ENCODE measurements around the gene TUBB6.

Gene TUBB6

DNA sequence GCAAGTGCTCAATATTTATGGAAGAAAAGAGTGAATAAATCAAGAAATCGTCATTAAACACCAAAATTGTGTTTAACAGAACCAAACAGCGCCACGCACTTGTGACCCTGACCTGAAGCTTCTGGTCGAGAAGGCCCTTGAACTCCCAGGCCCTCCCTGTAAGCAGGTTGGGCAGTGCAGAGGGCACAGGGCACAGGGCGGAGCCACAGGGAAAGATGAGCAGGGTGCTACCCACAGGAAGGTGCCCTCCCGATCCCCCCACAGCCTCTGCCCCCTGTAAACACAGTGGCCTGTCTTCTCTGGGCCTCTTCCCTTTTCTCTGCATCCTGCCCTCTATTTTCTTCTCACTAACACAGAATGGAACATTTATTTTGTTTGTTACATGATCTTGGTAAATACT lies 16.9 kb upstream of the TUBB6 start:
- no peak for DNase-seq (ENCODE audit: low read depth, low spot score)

GRCh38 chr18:12291690-12292089 lies 16.4 kb upstream of the TUBB6 start:
- no peak for DNase-seq (ENCODE audit: low read depth, low spot score)

DNA sequence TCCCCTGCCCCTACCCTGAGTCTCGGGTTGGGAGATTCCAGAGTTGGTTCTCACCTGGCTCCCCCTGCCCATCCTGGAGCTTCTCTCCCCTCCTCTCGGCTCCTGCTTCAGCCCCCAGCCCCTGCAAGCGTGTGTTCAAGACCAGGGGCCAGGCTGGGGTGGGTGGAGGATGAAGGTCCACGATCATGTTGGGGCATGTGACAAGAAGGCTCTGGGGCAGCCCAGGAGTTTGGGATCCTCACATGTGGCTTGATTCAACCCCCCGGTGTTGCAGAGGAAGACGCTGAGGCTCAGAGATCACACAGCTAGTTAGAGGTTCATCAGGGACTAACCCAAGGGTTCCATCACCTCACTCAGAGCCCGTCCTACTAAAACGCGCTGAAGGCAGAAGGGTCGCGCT lies 14.2 kb upstream of the TUBB6 start:
- DNase-seq (ENCODE audit: low read depth, low spot score) = no peak

DNA sequence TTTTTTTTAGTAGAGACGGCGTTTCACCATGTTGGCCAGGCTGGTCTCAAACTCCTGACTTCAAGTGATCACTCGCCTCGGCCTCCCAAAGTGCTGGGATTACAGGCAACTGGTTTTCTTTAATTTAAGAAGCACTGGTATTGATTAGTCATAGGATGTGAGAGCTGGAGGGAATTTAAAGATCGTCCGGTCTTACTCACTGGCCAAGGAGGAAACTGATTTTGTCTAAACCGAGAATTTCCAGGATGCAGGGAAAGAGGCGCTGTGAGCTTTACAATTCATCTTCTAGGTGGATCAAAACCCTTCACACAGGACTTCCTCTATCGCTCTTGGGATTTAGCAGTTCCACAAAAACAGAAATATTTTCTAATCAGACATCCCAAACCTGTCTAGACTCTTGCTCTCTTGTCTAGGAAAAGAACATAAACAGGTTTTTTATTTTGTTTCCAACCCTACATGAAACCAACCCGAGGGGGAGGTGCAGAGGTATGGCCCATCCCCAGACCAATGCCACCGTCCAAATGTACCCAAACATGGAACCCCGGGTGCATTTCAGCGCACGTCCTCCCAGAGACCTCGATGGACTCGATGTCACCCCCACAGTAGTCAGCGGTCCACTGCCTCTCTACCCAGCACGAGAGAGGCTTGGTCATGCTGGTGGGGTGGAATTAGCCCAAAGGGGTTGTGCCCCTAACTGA lies 12.5 kb upstream of the TUBB6 start:
- DNase-seq (ENCODE audit: low read depth, low spot score) = no peak

DNA sequence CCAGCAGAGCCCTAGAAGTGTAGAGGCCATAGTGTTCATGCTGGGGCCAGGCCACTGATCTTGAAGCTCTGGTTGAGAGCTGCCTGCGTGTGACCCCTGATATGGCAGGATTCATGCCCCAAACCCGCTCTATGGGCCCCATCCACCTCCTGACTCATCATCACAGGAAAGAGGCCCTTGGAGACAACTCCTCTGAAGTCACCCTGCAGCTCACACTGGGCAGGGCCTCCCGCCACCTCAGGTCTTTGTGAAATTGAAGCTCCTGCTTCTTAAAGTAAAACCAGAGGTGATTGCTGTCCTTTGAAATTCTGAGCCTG lies 12.0 kb upstream of the TUBB6 start:
- no peak for DNase-seq (ENCODE audit: low read depth, low spot score)

- DNase-seq (ENCODE audit: low read depth, low spot score) = no peak
Observed at GRCh38 chr18:12296457-12296856, 11.6 kb upstream of the TUBB6 start.

DNA sequence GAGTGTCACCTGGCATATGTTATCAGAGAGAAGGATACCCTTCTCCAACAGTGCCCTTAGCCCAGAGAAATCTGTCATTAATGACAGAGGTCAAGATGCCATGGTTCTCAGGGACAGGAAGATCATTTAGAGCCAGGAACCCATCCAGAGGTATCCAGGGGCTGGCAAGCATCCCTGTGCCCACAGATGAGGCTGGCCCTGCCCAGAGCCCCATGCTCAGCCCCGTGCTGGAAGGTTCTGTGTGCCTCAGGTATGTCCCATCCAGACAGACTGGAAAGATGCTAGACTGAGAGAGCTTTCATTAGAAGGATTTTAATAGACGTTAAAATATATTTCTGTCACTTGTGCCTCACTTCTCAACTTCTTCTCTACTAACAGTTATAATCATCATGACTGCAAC lies 8.2 kb upstream of the TUBB6 start:
- DNase-seq (ENCODE audit: low read depth, low spot score) = no peak

- DNase-seq (ENCODE audit: low read depth, low spot score) = no peak
Observed at GRCh38 chr18:12301263-12302005, 6.6 kb upstream of the TUBB6 start.

DNA sequence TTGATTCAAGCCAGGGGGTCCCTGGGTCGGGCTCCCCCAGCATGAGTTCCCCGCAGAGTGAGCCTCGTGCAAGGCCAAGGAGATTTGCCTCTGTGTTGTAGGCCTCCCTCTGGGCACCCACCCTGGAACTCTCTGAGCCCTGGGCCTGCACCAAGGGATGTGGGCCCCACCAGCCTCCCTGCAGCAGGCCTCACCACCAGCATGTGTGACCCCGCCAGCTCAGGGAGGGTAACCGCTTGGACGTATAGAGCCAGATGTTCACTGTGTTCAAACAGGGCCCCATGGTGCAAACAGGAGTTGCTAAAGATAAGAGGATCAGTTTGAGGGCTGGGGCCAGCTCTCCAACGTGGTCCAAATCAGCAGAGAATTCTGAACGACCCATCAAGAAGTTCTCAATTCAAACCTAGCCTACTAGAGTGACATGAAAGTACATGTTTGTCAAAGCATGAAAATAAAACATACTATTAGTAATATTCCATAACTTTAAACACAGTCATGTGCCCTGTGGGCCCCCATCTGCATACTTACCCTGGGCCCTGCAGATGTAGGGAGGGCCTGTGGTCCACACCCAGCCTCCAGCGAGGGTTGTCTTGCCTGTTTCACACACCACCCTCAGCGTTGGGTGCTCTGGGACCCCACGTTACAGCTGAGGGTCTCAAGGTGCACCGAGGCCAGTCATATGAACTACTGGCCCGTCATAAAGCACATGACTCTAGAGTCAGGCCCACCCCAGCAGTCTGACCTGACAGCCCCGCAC lies 5.5 kb upstream of the TUBB6 start:
- no peak for DNase-seq (ENCODE audit: low read depth, low spot score)

- no peak for DNase-seq (ENCODE audit: low read depth, low spot score)
Observed at GRCh38 chr18:12304351-12305210, 3.5 kb upstream of the TUBB6 start.

GRCh38 chr18:12305211-12305610 lies 2.8 kb upstream of the TUBB6 start:
- DNase-seq (ENCODE audit: low read depth, low spot score) = no peak

DNA sequence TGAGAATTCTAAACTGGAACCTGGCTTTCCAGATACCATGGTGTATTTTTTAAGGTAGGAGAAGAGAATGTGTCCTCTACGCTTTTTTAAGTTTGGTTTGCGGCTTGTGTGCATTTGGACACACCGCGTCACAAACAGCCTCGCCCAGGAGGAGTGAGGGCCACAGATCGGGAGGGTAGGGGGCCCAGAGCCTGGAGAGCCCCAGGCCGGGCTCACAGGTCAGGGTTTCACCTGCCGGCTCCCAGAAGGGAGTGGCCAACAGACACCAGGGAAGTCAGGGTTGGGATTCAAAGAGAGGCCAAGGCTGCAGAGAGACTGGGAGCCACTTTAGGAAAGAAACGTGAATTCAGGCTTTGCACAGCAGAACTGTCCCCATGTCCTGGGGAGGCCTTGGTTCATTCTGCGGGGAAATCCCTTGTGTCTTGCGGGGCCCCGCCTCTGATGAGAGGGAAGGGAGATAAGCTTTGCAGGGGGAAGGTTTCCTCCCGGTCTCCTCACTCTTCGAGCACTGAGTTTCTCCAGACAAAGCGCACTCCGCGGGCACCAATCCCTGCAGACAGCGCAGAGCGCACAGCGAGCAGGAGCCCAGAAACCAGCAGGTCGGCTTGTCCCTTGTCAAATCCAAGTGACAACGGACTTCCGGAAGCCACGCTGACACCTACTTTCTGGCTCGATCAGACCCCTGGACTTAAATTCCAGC lies 2.0 kb upstream of the TUBB6 start:
- DNase-seq (ENCODE audit: low read depth, low spot score) = no peak

GRCh38 chr18:12306752-12307700 lies 1.0 kb upstream of the TUBB6 start:
- DNase-seq (ENCODE audit: low read depth, low spot score) = no peak

GRCh38 chr18:12308386-12309100 lies 502 bp downstream of the TUBB6 start:
- DNase-seq (ENCODE audit: low read depth, low spot score) = no peak

DNA sequence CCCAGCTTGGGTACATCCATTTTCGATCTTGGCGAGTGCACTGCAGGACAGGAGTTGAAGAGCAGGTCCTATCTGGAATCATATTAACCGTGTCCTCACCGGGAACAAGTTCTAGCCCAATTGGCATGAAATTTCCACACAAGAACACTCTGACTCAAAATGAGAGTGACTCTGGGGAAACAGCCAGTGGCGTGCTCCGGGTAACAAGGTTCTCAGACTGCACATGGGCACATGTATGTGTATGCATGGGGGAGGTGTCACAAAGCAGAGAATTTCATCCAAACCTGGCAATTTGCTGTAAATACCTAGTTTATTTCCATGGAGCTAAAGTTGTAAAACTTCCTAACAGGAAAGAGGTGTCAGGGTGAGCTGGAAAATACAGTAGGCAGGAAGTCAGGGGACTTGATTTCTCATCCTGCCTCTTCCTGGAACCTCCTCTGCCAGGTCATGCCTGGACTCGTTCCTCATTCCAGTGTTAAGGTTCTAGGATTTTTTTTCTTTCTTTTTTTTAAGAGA lies 1.7 kb downstream of the TUBB6 start:
- DNase-seq (ENCODE audit: low read depth, low spot score) = no peak

DNA sequence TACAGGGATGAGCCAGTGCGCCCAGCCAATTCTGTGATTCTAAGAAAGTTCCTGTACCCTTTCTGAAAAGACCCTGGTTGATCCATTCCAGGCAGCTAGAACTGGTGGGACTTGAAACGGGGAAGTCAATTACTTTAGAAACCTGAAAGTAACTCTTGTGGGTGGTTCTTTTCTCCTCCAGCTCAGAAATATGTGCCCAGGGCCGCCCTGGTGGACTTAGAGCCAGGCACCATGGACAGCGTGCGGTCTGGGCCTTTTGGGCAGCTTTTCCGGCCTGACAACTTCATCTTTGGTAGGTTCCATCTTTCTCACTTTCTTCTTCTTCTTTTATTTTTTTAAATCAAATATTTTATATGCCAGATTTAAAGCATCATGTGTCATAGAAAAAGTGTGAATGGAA lies 2.7 kb downstream of the TUBB6 start:
- DNase-seq (ENCODE audit: low read depth, low spot score) = no peak

DNA sequence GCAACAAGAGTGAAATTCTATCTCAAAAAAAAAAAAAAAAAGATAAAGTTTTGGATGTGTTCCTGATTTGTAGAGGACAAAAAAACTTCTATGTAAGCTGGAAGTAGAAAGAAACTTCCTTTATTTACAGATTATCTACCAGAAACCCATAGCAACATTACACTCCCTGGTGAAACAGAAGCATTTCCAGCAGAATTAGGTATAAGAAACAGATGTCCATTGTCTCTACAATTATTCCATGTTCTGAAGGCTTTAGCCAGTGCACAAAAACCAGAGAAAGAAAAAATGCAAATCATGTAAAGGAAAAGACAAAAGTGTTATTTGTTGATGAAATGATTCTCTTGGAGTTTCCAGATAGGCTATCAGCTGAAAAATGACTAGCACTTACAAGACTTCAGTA lies 4.9 kb downstream of the TUBB6 start:
- DNase-seq (ENCODE audit: low read depth, low spot score) = no peak

GRCh38 chr18:12313530-12314245 lies 5.6 kb downstream of the TUBB6 start:
- no peak for DNase-seq (ENCODE audit: low read depth, low spot score)

Measured in activated CD4-positive, CD25-positive, alpha-beta regulatory T cell treated with anti-CD3 and anti-CD28 coated beads, Interleukin-2, amount 50 U/mL, for 16 hours (primary cell).